ENCODE results near the gene HYLS1. TPM values are rescaled to one million over a fixed set of nuclear protein-coding genes. Genes with fewer than 3 reads are reported as not detected.
"Not testable (repeated sequence)": the region's sequence is repeated elsewhere in the genome, so short reads cannot be mapped to it uniquely, and the experiment has no call there.

HYLS1 gene
- total RNA-seq, 1 donor from 2014 or later, result 12.5 TPM

DNA sequence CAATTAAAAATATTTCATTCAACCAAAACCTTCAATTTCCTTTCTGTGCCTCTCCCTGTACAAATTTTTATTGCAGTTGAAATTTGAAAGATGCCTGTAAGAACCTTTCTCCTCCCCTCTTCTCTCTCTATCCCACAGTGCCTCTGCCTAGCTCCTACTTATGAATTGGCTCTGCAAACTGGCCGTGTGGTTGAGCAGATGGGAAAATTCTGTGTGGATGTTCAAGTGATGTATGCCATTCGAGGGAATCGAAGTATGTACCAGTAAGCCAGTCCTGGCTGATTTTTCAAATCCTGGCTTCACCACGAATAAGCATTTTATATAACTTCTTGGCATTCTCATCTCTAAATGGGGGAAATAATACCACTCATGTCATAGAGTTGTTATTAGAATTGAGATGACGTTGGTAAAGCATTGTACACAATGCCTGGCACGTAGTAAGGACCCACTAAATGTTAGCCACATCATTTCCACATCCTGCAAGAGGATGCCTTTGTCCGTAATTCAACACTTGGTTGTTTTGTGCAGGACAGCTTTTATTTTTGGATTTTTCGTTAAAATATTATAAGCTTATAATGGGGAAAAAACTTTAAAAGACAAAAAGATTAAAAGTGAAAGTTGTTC is 22.9 kb downstream of the HYLS1 start:
- H3K36me3 Mint-ChIP-seq (ENCODE audit: low read depth), result no peaks in the 10 kb centered on the region
- peaks cover 2% of the 10 kb centered on the region for H3K4me1 Mint-ChIP-seq (ENCODE audit: low read depth)
- intact Hi-C loops (cut with micrococcal nuclease), result no loop called here
- no peaks in the 10 kb centered on the region for H3K9me3 Mint-ChIP-seq
- H3K27ac Mint-ChIP-seq, result no peak overlapping the region
- H3K4me3 Mint-ChIP-seq (ENCODE audit: low read depth), result no peak overlapping the region
- H3K27me3 Mint-ChIP-seq (ENCODE audit: low read depth), result peaks cover 37% of the 10 kb centered on the region
- DNase-seq (ENCODE audit: low spot score), result no peak

DNA sequence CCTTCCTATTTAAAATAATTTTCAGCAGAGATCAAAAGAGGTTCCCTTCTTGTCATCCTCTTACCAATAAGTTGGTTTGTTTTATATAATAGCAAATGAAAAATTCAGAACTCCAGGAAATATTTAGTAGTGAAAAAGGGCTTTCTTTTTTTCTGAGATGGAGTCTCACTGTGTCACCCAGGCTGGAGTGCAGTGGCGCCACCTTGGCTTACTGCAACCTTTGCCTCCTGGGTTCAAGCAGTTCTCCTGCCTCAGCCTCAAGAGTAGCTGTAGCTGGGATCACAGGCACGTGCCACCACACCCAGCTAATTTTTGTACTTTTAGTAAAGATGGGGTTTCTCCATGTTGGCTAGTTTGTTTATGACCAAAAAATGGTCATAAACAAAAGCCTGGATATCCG is 27.1 kb downstream of the HYLS1 start:
- H3K27ac Mint-ChIP-seq; H3K4me1 Mint-ChIP-seq (ENCODE audit: low read depth); intact Hi-C loops (cut with micrococcal nuclease); H3K9me3 Mint-ChIP-seq; DNase-seq (ENCODE audit: low spot score); H3K36me3 Mint-ChIP-seq (ENCODE audit: low read depth); H3K4me3 Mint-ChIP-seq (ENCODE audit: low read depth): not testable (repeated sequence)
- peaks cover 36% of the 10 kb centered on the region for H3K27me3 Mint-ChIP-seq (ENCODE audit: low read depth)

DNA sequence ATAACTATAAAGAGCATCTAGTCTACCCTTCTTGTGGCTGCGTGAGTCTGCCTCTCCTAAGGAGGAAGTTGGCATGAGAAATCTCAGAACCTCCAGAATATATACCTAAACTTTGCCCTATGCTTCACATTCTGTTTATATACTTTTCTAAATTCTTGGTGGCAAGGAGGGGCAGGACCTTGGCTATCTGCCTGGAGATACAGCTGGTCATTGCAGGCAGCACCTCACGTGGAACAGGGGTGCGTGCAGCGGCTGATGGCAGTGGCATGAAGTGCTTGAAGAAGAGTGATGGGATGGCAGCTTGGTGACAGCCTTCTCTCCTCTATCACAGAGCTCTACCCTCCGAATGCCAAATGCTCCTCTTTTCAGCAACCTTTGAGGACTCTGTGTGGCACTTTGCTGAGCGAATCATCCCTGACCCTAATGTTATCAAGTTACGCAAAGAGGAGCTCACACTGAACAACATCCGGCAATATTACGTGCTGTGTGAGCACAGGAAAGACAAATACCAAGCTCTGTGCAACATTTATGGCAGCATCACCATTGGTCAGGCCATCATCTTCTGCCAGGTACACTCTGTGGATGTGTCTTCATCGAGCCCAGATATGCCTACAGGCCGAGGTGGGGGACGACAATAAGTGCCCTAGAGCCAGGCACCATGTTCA is 29.3 kb downstream of the HYLS1 start:
- no peaks in the 10 kb centered on the region for H3K36me3 Mint-ChIP-seq (ENCODE audit: low read depth)
- peaks cover 28% of the 10 kb centered on the region for H3K27me3 Mint-ChIP-seq (ENCODE audit: low read depth)
- intact Hi-C loops (cut with micrococcal nuclease), result no loop called here
- H3K27ac Mint-ChIP-seq, result no peak overlapping the region
- no peak overlapping the region for H3K4me3 Mint-ChIP-seq (ENCODE audit: low read depth)
- DNase-seq (ENCODE audit: low spot score), result no peak
- H3K9me3 Mint-ChIP-seq, result no peaks in the 10 kb centered on the region
- no peaks in the 10 kb centered on the region for H3K4me1 Mint-ChIP-seq (ENCODE audit: low read depth)

- no peak for DNase-seq (ENCODE audit: low spot score)
- no peaks in the 10 kb centered on the region for H3K4me1 Mint-ChIP-seq (ENCODE audit: low read depth)
- intact Hi-C loops (cut with micrococcal nuclease), result no loop called here
- H3K4me3 Mint-ChIP-seq (ENCODE audit: low read depth), result no peak overlapping the region
- no peak overlapping the region for H3K27ac Mint-ChIP-seq
- no peaks in the 10 kb centered on the region for H3K9me3 Mint-ChIP-seq
- no peaks in the 10 kb centered on the region for H3K36me3 Mint-ChIP-seq (ENCODE audit: low read depth)
- peaks cover 22% of the 10 kb centered on the region for H3K27me3 Mint-ChIP-seq (ENCODE audit: low read depth)
Observed at GRCh38 chr11:125918140-125918840, 30.8 kb downstream of the HYLS1 start.

GRCh38 chr11:125921042-125921441 is 33.6 kb downstream of the HYLS1 start:
- H3K36me3 Mint-ChIP-seq (ENCODE audit: low read depth), result no peaks in the 10 kb centered on the region
- intact Hi-C loops (cut with micrococcal nuclease), result no loop called here
- no peak for DNase-seq (ENCODE audit: low spot score)
- H3K9me3 Mint-ChIP-seq, result no peaks in the 10 kb centered on the region
- no peak overlapping the region for H3K27ac Mint-ChIP-seq
- peaks cover 20% of the 10 kb centered on the region for H3K27me3 Mint-ChIP-seq (ENCODE audit: low read depth)
- H3K4me3 Mint-ChIP-seq (ENCODE audit: low read depth), result no peak overlapping the region
- H3K4me1 Mint-ChIP-seq (ENCODE audit: low read depth), result no peaks in the 10 kb centered on the region

DNA sequence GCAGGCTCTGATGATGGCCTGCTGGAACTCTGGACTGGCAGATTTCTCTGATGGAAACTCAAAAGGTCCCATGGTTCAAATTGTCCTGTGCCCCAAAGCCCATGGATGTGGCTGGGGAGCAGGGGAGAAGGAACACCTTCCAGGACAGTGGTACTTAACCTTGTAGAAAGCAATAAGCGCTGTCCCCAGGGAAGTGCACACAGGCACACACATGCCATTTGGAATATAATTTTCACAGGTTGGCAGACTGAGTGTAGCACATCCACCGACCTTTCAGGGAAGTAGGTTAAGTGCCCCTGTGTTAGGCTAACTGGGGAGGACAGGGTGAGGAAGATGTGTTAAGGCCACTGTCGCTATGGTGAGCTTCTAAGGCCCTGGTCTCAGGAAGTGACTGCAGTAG is 34.7 kb downstream of the HYLS1 start:
- no peak overlapping the region for H3K4me3 Mint-ChIP-seq (ENCODE audit: low read depth)
- no peak overlapping the region for H3K27ac Mint-ChIP-seq
- no peaks in the 10 kb centered on the region for H3K4me1 Mint-ChIP-seq (ENCODE audit: low read depth)
- no peaks in the 10 kb centered on the region for H3K36me3 Mint-ChIP-seq (ENCODE audit: low read depth)
- intact Hi-C loops (cut with micrococcal nuclease), result no loop called here
- H3K27me3 Mint-ChIP-seq (ENCODE audit: low read depth), result peaks cover 15% of the 10 kb centered on the region
- H3K9me3 Mint-ChIP-seq, result no peaks in the 10 kb centered on the region
- no peak for DNase-seq (ENCODE audit: low spot score)

DNA sequence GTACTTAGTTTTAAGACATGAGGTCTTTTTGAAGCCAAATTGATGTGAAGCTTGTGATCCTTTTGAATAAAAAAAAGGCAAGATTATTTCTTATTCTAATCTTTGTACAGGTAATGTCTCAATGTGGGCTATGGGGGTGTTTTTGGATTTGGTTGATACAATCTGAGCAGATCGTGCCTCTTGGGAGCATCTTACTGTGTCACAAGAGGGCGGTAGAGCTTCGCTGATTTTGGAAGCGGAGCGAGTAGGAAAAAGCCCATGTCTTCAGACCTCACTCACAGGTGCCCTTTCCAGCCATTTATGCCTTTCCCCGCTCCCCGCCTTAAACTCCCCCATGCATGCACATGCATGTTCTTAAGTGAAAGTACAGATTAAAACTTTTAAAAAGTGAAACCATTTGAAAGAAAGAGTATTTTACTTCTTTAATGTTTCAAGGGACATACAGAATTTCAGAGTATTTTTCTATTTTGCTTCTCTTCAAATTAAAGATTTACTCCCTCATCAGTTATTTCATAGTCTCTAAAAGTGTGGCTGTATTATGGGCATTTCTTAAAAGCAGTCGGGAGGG is 35.6 kb downstream of the HYLS1 start:
- Mint-ChIP-seq H3K9me3 (no peaks in the 10 kb centered on the region), H3K36me3 (ENCODE audit: low read depth) (no peaks in the 10 kb centered on the region), H3K27ac (no peak overlapping the region), H3K4me1 (ENCODE audit: low read depth) (no peaks in the 10 kb centered on the region), H3K4me3 (ENCODE audit: low read depth) (no peak overlapping the region), H3K27me3 (ENCODE audit: low read depth) (peaks cover 16% of the 10 kb centered on the region)
- peak; percentile 35 for DNase-seq (ENCODE audit: low spot score)
- intact Hi-C loops (cut with micrococcal nuclease), result loop anchor here (1.0 kb wide), 1 partner anchor 271 kb away; no protein-coding TSS in a partner anchor

- Mint-ChIP-seq H3K27ac (no peak overlapping the region), H3K27me3 (ENCODE audit: low read depth) (peaks cover 16% of the 10 kb centered on the region), H3K4me3 (ENCODE audit: low read depth) (no peak overlapping the region), H3K36me3 (ENCODE audit: low read depth) (no peaks in the 10 kb centered on the region), H3K9me3 (no peaks in the 10 kb centered on the region), H3K4me1 (ENCODE audit: low read depth) (no peaks in the 10 kb centered on the region)
- intact Hi-C loops (cut with micrococcal nuclease), result loop anchor here (1.0 kb wide), 1 partner anchor 271 kb away; no protein-coding TSS in a partner anchor
- DNase-seq (ENCODE audit: low spot score), result no peak
Observed at GRCh38 chr11:125923633-125924032, 36.2 kb downstream of the HYLS1 start.

GRCh38 chr11:125924384-125925007 is 37.0 kb downstream of the HYLS1 start:
- DNase-seq (ENCODE audit: low spot score), result no peak
- intact Hi-C loops (cut with micrococcal nuclease), result no loop called here
- Mint-ChIP-seq H3K4me3 (ENCODE audit: low read depth) (no peak overlapping the region), H3K36me3 (ENCODE audit: low read depth) (no peaks in the 10 kb centered on the region), H3K27me3 (ENCODE audit: low read depth) (peaks cover 12% of the 10 kb centered on the region), H3K9me3 (no peaks in the 10 kb centered on the region), H3K27ac (no peak overlapping the region), H3K4me1 (ENCODE audit: low read depth) (no peaks in the 10 kb centered on the region)

GRCh38 chr11:125925247-125925740 is 37.8 kb downstream of the HYLS1 start:
- no peak overlapping the region for H3K27ac Mint-ChIP-seq
- intact Hi-C loops (cut with micrococcal nuclease), result no loop called here
- peaks cover 15% of the 10 kb centered on the region for H3K27me3 Mint-ChIP-seq (ENCODE audit: low read depth)
- H3K36me3 Mint-ChIP-seq (ENCODE audit: low read depth), result no peaks in the 10 kb centered on the region
- H3K9me3 Mint-ChIP-seq, result no peaks in the 10 kb centered on the region
- DNase-seq (ENCODE audit: low spot score), result no peak
- no peak overlapping the region for H3K4me3 Mint-ChIP-seq (ENCODE audit: low read depth)
- no peaks in the 10 kb centered on the region for H3K4me1 Mint-ChIP-seq (ENCODE audit: low read depth)

DNA sequence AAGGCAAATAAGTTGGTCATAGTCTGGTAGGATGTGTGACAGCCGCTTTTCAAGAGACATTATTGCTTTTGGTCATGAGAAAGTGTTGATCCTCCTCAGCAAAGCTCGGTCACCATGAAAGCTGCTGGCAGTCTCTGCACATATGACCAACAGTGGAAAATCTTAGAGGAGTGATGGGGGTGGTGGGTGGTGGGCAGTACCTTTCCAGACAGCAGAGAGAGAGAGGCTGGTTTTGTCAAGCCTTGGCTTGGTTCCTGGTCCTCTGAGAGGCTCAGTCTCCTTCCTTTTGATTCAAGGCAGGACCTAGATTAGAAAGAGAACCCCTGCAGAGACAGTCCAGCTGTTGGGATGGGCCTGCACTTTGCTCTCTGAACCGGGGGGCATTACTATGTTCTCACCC is 38.3 kb downstream of the HYLS1 start:
- intact Hi-C loops (cut with micrococcal nuclease), result no loop called here
- peaks cover 15% of the 10 kb centered on the region for H3K27me3 Mint-ChIP-seq (ENCODE audit: low read depth)
- H3K36me3 Mint-ChIP-seq (ENCODE audit: low read depth), result no peaks in the 10 kb centered on the region
- DNase-seq (ENCODE audit: low spot score), result no peak
- H3K4me3 Mint-ChIP-seq (ENCODE audit: low read depth), result no peak overlapping the region
- H3K4me1 Mint-ChIP-seq (ENCODE audit: low read depth), result no peaks in the 10 kb centered on the region
- H3K9me3 Mint-ChIP-seq, result no peaks in the 10 kb centered on the region
- H3K27ac Mint-ChIP-seq, result no peak overlapping the region

- H3K4me3 Mint-ChIP-seq (ENCODE audit: low read depth), result no peak overlapping the region
- intact Hi-C loops (cut with micrococcal nuclease), result no loop called here
- peaks cover 13% of the 10 kb centered on the region for H3K27me3 Mint-ChIP-seq (ENCODE audit: low read depth)
- H3K4me1 Mint-ChIP-seq (ENCODE audit: low read depth), result no peaks in the 10 kb centered on the region
- no peaks in the 10 kb centered on the region for H3K36me3 Mint-ChIP-seq (ENCODE audit: low read depth)
- no peaks in the 10 kb centered on the region for H3K9me3 Mint-ChIP-seq
- DNase-seq (ENCODE audit: low spot score), result no peak
- no peak overlapping the region for H3K27ac Mint-ChIP-seq
Observed at GRCh38 chr11:125926682-125927081, 39.2 kb downstream of the HYLS1 start.
